ENCODE data around the gene ABCA1. TPM values are rescaled to one million over a fixed set of nuclear protein-coding genes. Genes with fewer than 3 reads are reported as not detected.
A peak's percentile ranks its signal among the peaks of the same experiment; 100 is the strongest.

ABCA1 gene
- total RNA-seq, 4 donors from 2014 or later = 24.5 to 89.1 (median 48.5) TPM

GRCh38 chr9:104786293-104786692 lies 141.7 kb downstream of the ABCA1 start:
- H3K4me1 ChIP-seq = no peaks in the 10 kb centered on the region
- TF ChIP-seq EP300 (IDR thresholded peaks at IDR 0.05) = no peak
- peaks cover 85% of the 10 kb centered on the region for H3K36me3 ChIP-seq
- no peaks in the 10 kb centered on the region for H3K27me3 ChIP-seq
- no peak overlapping the region for H3K27ac ChIP-seq
- WGBS = 100% methylated on average over 1 of the region's 1 CpG
- no peak for DNase-seq (ENCODE audit: low spot score in 2 of 2)
- no peaks in the 10 kb centered on the region for H3K9me3 ChIP-seq
- no peak overlapping the region for H3K4me3 ChIP-seq

DNA sequence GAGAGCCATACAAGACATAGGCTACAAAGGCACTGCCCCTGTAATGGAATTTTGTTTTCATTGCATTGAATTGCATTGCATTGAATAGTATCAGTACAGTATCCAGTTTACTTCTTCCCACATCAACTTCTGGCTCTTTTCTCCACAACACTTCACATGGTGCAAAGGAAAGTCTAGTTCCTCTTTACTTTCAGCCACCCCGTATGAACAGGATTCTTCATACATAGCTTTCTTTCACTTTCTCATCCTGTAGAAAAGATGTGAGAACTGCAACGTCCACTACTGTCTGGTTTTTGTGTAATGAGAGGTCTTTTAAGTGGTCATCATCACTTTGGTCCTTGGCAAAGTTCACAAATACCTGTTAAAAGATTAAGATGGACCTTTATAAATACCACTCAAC lies 143.9 kb downstream of the ABCA1 start:
- no peak for TF ChIP-seq POLR2AphosphoS5 (IDR thresholded peaks at IDR 0.05)
- Histone ChIP-seq H3K27me3 (no peaks in the 10 kb centered on the region), H3K4me3 (no peak overlapping the region), H3K9me3 (no peaks in the 10 kb centered on the region), H3K4me1 (no peaks in the 10 kb centered on the region), H3K27ac (no peak overlapping the region), H3K36me3 (peaks cover 63% of the 10 kb centered on the region)
- no peak for DNase-seq (ENCODE audit: low spot score in 2 of 2)
- 72% methylated on average over 2 of the region's 2 CpGs for WGBS

GRCh38 chr9:104783588-104783987 lies 144.4 kb downstream of the ABCA1 start:
- TF ChIP-seq, protein P1, sequence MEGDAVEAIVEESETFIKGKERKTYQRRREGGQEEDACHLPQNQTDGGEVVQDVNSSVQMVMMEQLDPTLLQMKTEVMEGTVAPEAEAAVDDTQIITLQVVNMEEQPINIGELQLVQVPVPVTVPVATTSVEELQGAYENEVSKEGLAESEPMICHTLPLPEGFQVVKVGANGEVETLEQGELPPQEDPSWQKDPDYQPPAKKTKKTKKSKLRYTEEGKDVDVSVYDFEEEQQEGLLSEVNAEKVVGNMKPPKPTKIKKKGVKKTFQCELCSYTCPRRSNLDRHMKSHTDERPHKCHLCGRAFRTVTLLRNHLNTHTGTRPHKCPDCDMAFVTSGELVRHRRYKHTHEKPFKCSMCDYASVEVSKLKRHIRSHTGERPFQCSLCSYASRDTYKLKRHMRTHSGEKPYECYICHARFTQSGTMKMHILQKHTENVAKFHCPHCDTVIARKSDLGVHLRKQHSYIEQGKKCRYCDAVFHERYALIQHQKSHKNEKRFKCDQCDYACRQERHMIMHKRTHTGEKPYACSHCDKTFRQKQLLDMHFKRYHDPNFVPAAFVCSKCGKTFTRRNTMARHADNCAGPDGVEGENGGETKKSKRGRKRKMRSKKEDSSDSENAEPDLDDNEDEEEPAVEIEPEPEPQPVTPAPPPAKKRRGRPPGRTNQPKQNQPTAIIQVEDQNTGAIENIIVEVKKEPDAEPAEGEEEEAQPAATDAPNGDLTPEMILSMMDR (IDR thresholded peaks at IDR 0.05) = no peak
- TF ChIP-seq EP300 (IDR thresholded peaks at IDR 0.05) (no peak), POLR2AphosphoS5 (IDR thresholded peaks at IDR 0.05) (no peak), POLR2A (IDR thresholded peaks at IDR 0.05) (no peak)
- H3K4me1 ChIP-seq = no peaks in the 10 kb centered on the region
- H3K9me3 ChIP-seq = no peaks in the 10 kb centered on the region
- H3K27ac ChIP-seq = no peak overlapping the region
- no peaks in the 10 kb centered on the region for H3K27me3 ChIP-seq
- no peak for DNase-seq (ENCODE audit: low spot score in 2 of 2)
- H3K36me3 ChIP-seq = peaks cover 58% of the 10 kb centered on the region
- WGBS = 72% methylated on average over 4 of the region's 4 CpGs
- H3K4me3 ChIP-seq = no peak overlapping the region

GRCh38 chr9:104780796-104781395 lies 147.1 kb downstream of the ABCA1 start:
- Histone ChIP-seq H3K4me1 (peaks cover 6% of the 10 kb centered on the region), H3K27me3 (no peaks in the 10 kb centered on the region), H3K27ac (no peak overlapping the region), H3K36me3 (peaks cover 32% of the 10 kb centered on the region), H3K9me3 (no peaks in the 10 kb centered on the region), H3K4me3 (no peak overlapping the region)
- DNase-seq (ENCODE audit: low spot score in 2 of 2) = no peak
- 93% methylated on average over 1 of the region's 1 CpG for WGBS
- TF ChIP-seq EP300 (IDR thresholded peaks at IDR 0.05) = no peak
- TF ChIP-seq, protein P1 (IDR thresholded peaks at IDR 0.05) = no peak
- no peak for TF ChIP-seq POLR2A (IDR thresholded peaks at IDR 0.05)
- no peak for TF ChIP-seq POLR2AphosphoS5 (IDR thresholded peaks at IDR 0.05)

GRCh38 chr9:104779946-104780535 lies 147.9 kb downstream of the ABCA1 start:
- Histone ChIP-seq H3K4me1 (peaks cover 6% of the 10 kb centered on the region), H3K36me3 (peaks cover 23% of the 10 kb centered on the region), H3K27me3 (no peaks in the 10 kb centered on the region), H3K27ac (peak overlapping the region; percentile 18), H3K4me3 (no peak overlapping the region), H3K9me3 (no peaks in the 10 kb centered on the region)
- TF ChIP-seq POLR2AphosphoS5 (IDR thresholded peaks at IDR 0.05) (no peak), EP300 (IDR thresholded peaks at IDR 0.05) (no peak), POLR2A (IDR thresholded peaks at IDR 0.05) (no peak)
- TF ChIP-seq, protein P1 (IDR thresholded peaks at IDR 0.05) = no peak
- DNase-seq (ENCODE audit: low spot score in 2 of 2) = no peak
- 89% methylated on average over 9 of the region's 9 CpGs for WGBS

DNA sequence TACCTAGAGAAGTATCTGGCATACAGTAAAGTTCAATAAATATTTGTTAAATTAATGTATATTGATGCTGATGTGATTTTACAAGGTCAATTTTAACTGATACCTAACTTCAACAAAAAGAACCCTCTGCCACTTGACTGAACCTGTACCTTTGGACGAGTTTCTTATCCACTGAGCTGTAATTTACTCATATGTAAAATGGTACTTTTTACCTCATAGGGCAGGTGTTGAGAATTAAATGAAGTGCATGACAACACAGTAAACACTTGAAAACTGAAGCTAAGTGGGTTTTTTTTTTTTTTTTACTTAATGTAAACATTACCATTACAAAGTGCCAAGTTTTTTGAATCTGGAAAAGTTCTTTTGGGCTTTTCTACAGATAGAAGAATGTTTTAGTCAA lies 148.6 kb downstream of the ABCA1 start:
- DNase-seq (ENCODE audit: low spot score in 2 of 2) = no peak
- TF ChIP-seq POLR2A (IDR thresholded peaks at IDR 0.05) (no peak), EP300 (IDR thresholded peaks at IDR 0.05) (no peak), POLR2AphosphoS5 (IDR thresholded peaks at IDR 0.05) (no peak)
- TF ChIP-seq, protein P1 (IDR thresholded peaks at IDR 0.05) = no peak
- 65% methylated on average over 1 of the region's 1 CpG for WGBS
- H3K27ac ChIP-seq = no peak overlapping the region
- no peak overlapping the region for H3K4me3 ChIP-seq
- no peaks in the 10 kb centered on the region for H3K9me3 ChIP-seq
- H3K4me1 ChIP-seq = peaks cover 6% of the 10 kb centered on the region
- no peaks in the 10 kb centered on the region for H3K27me3 ChIP-seq
- peaks cover 16% of the 10 kb centered on the region for H3K36me3 ChIP-seq
